Thoracic aorta (tissue), 2 donors: ENCODE data around the gene RIPOR2. TPM values are rescaled to one million over a fixed set of nuclear protein-coding genes. Genes with fewer than 3 reads are reported as not detected.
"Not testable (repeated sequence)": the region's sequence is repeated elsewhere in the genome, so short reads cannot be mapped to it uniquely, and the experiment has no call there.

Experiments used
- ATAC-seq: fragments of 150-250 bp; one replicate; pipeline ENCODE4 v1.8.0; 2017; ENCODE audit warnings: low read depth; ENCODE audit not compliant: insufficient number of reproducible peaks, low FRiP score
- DNase-seq: peaks from one replicate; pipeline ENCODE4 v3.0.0-alpha.2; 2020; ENCODE audit warnings: low spot score
- H3K27ac ChIP-seq, 2 donors: fragments of 200-600 bp; sonication (generic); 1 replicate in 1 of 2; 2 replicates in 1 of 2; pipeline ENCODE4 v1.5.1; 2016; ENCODE audit warnings: mild to moderate bottlenecking in 2 of 2, moderate library complexity in 2 of 2
- H3K27me3 ChIP-seq: fragments of 200-600 bp; sonication (generic); replicated peaks from 2 replicates; pipeline ENCODE4 v1.6.0; 2016; ENCODE audit warnings: mild to moderate bottlenecking; ENCODE audit not compliant: insufficient read depth
- H3K36me3 ChIP-seq: fragments of 200-600 bp; sonication (generic); one replicate; pipeline ENCODE4 v1.5.1; 2016
- H3K4me1 ChIP-seq, 2 donors: fragments of 200-600 bp; sonication (generic); 1 replicate in 1 of 2; 2 replicates in 1 of 2; pipeline versions ENCODE4 v1.5.1 to v1.6.0; 2016; ENCODE audit warnings: low read depth in 2 of 2, mild to moderate bottlenecking in 1 of 2; ENCODE audit not compliant: control insufficient read depth in 1 of 2
- H3K4me3 ChIP-seq: fragments of 200-600 bp; sonication (generic); 2 replicates; pipeline ENCODE4 v1.5.1; 2016; ENCODE audit warnings: mild to moderate bottlenecking
- H3K9me3 ChIP-seq: fragments of 200-600 bp; sonication (generic); 2 replicates; pipeline ENCODE4 v1.5.1; 2016
- total RNA-seq, 2 donors: library from RNA; depleted of rRNA; stranded (reverse); fragments of >200 nt; gene quantifications; one replicate each; pipeline versions ENCODE4 v1.1.0 to v1.2.3, GENCODE V29; 2016
- TF ChIP-seq, protein P1 (sequence below): fragments of 200-600 bp; sonication (generic); IDR thresholded peaks from one replicate; pipeline ENCODE4 v1.5.1; 2019; ENCODE audit warnings: antibody characterized with exemption

RIPOR2 gene
- total RNA-seq, 2 donors from 2014 or later: 6.0 to 9.9 TPM

- ATAC-seq (no peak), DNase-seq (no peak)
- H3K9me3 ChIP-seq: no peaks in the 10 kb centered on the region
- H3K4me3 ChIP-seq: no peak overlapping the region
- no peaks in the 10 kb centered on the region for H3K27me3 ChIP-seq
- no peaks in the 10 kb centered on the region for H3K36me3 ChIP-seq
- TF ChIP-seq, protein P1, sequence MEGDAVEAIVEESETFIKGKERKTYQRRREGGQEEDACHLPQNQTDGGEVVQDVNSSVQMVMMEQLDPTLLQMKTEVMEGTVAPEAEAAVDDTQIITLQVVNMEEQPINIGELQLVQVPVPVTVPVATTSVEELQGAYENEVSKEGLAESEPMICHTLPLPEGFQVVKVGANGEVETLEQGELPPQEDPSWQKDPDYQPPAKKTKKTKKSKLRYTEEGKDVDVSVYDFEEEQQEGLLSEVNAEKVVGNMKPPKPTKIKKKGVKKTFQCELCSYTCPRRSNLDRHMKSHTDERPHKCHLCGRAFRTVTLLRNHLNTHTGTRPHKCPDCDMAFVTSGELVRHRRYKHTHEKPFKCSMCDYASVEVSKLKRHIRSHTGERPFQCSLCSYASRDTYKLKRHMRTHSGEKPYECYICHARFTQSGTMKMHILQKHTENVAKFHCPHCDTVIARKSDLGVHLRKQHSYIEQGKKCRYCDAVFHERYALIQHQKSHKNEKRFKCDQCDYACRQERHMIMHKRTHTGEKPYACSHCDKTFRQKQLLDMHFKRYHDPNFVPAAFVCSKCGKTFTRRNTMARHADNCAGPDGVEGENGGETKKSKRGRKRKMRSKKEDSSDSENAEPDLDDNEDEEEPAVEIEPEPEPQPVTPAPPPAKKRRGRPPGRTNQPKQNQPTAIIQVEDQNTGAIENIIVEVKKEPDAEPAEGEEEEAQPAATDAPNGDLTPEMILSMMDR: no peak
- peaks cover 9 to 14% of the 10 kb centered on the region in 2 donors for H3K4me1 ChIP-seq
- no peak overlapping the region for H3K27ac ChIP-seq
Observed at GRCh38 chr6:24930431-24930871, 5.3 kb downstream of the RIPOR2 start.

- Histone ChIP-seq H3K4me1 (peaks cover 9 to 14% of the 10 kb centered on the region in 2 donors), H3K9me3 (no peaks in the 10 kb centered on the region), H3K27ac (no peak overlapping the region), H3K27me3 (no peaks in the 10 kb centered on the region), H3K4me3 (no peak overlapping the region), H3K36me3 (no peaks in the 10 kb centered on the region)
- DNase-seq (no peak), ATAC-seq (no peak)
- TF ChIP-seq, protein P1: no peak
Observed at GRCh38 chr6:24929242-24929641, 6.5 kb downstream of the RIPOR2 start.

- TF ChIP-seq, protein P1: no peak
- DNase-seq (no peak), ATAC-seq (no peak)
- Histone ChIP-seq H3K4me3 (no peak overlapping the region), H3K9me3 (no peaks in the 10 kb centered on the region), H3K27ac (no peak overlapping the region), H3K36me3 (no peaks in the 10 kb centered on the region), H3K27me3 (no peaks in the 10 kb centered on the region), H3K4me1 (peaks cover 9 to 14% of the 10 kb centered on the region in 2 donors)
Observed at GRCh38 chr6:24927985-24928745, 7.6 kb downstream of the RIPOR2 start.

GRCh38 chr6:24927277-24927955 is 8.3 kb downstream of the RIPOR2 start:
- no peaks in the 10 kb centered on the region for H3K36me3 ChIP-seq
- H3K9me3 ChIP-seq: no peaks in the 10 kb centered on the region
- TF ChIP-seq, protein P1: no peak
- ATAC-seq: no peak
- no peak overlapping the region for H3K4me3 ChIP-seq
- H3K27ac ChIP-seq: no peak overlapping the region
- no peak for DNase-seq
- H3K4me1 ChIP-seq: peaks cover 9 to 14% of the 10 kb centered on the region in 2 donors
- no peaks in the 10 kb centered on the region for H3K27me3 ChIP-seq

- ATAC-seq, H3K36me3 ChIP-seq, DNase-seq, H3K4me3 ChIP-seq, H3K27me3 ChIP-seq, H3K9me3 ChIP-seq, H3K27ac ChIP-seq: not testable (repeated sequence)
- peaks cover 9 to 14% of the 10 kb centered on the region in 2 donors for H3K4me1 ChIP-seq
Observed at GRCh38 chr6:24926647-24927046, 9.1 kb downstream of the RIPOR2 start.
